Stimulated activated memory B cell treated with anti-CD40 and anti-IgM and Interleukin-4, amounts not matched to agents 10 μg/mL and 1 μg/mL and 100 μg/mL, for 72 hours (primary cell): ENCODE results near the gene BHLHE40.

Experiments
- ATAC-seq: fragments of 150-1000 bp; cut with Tn5 transposase; 2 replicates; pipeline ENCODE4 v1.10.0; 2021
- H3K27ac Mint-ChIP-seq: one replicate; pipeline ENCODE4 v1.8.0; 2022; ENCODE audit warnings: mild to moderate bottlenecking, mixed read lengths
- H3K27me3 Mint-ChIP-seq: one replicate; pipeline ENCODE4 v1.8.0; 2022; ENCODE audit warnings: mixed read lengths
- H3K36me3 Mint-ChIP-seq: one replicate; pipeline ENCODE4 v1.8.0; 2022; ENCODE audit warnings: mixed read lengths
- H3K4me1 Mint-ChIP-seq: one replicate; pipeline ENCODE4 v1.8.0; 2022; ENCODE audit warnings: mixed read lengths
- H3K4me3 Mint-ChIP-seq: one replicate; pipeline ENCODE4 v1.8.0; 2022; ENCODE audit warnings: mild to moderate bottlenecking, moderate library complexity, mixed read lengths
- H3K9me3 Mint-ChIP-seq: one replicate; pipeline ENCODE4 v1.8.0; 2022; ENCODE audit warnings: mixed read lengths

The BHLHE40 gene

GRCh38 chr3:5013021-5013906, 34.0 kb downstream of the BHLHE40 start:
- Mint-ChIP-seq H3K4me1 (peaks cover 70% of the 10 kb centered on the region), H3K27ac (peak overlapping the region; percentile 90)

GRCh38 chr3:5014391-5014790, 35.2 kb downstream of the BHLHE40 start:
- H3K36me3 Mint-ChIP-seq: no peaks in the 10 kb centered on the region
- peak overlapping the region; percentile 90 for H3K27ac Mint-ChIP-seq
- ATAC-seq: no peak
- no peaks in the 10 kb centered on the region for H3K27me3 Mint-ChIP-seq
- H3K9me3 Mint-ChIP-seq: peaks cover 3% of the 10 kb centered on the region
- peaks cover 65% of the 10 kb centered on the region for H3K4me1 Mint-ChIP-seq
- no peak overlapping the region for H3K4me3 Mint-ChIP-seq

More at GRCh38 chr3:5013021-5013906, 34.0 kb downstream of the BHLHE40 start:
- Mint-ChIP-seq H3K4me3 (peak overlapping the region; percentile 3), H3K9me3 (peaks cover 3% of the 10 kb centered on the region), H3K27me3 (no peaks in the 10 kb centered on the region), H3K36me3 (no peaks in the 10 kb centered on the region)
- ATAC-seq: no peak

- no peak for ATAC-seq
- Mint-ChIP-seq H3K4me3 (no peak overlapping the region), H3K27ac (peak overlapping the region; percentile 90), H3K4me1 (peaks cover 65% of the 10 kb centered on the region), H3K9me3 (peaks cover 3% of the 10 kb centered on the region), H3K36me3 (no peaks in the 10 kb centered on the region), H3K27me3 (no peaks in the 10 kb centered on the region)
These were observed 35.8 kb downstream of the BHLHE40 start for GRCh38 chr3:5015056-5015455.

GRCh38 chr3:5016211-5017161, 37.2 kb downstream of the BHLHE40 start:
- H3K9me3 Mint-ChIP-seq: peaks cover 3% of the 10 kb centered on the region
- H3K27me3 Mint-ChIP-seq: no peaks in the 10 kb centered on the region
- H3K4me3 Mint-ChIP-seq: no peak overlapping the region
- peak; percentile 67 for ATAC-seq
- H3K4me1 Mint-ChIP-seq: peaks cover 73% of the 10 kb centered on the region
- no peaks in the 10 kb centered on the region for H3K36me3 Mint-ChIP-seq
- H3K27ac Mint-ChIP-seq: peak overlapping the region; percentile 78

GRCh38 chr3:5017925-5018531, 38.8 kb downstream of the BHLHE40 start:
- Mint-ChIP-seq H3K4me3 (no peak overlapping the region), H3K27ac (peak overlapping the region; percentile 62), H3K9me3 (peaks cover 3% of the 10 kb centered on the region), H3K36me3 (no peaks in the 10 kb centered on the region), H3K27me3 (no peaks in the 10 kb centered on the region), H3K4me1 (peaks cover 76% of the 10 kb centered on the region)
- ATAC-seq: no peak

- H3K36me3 Mint-ChIP-seq: no peaks in the 10 kb centered on the region
- H3K4me3 Mint-ChIP-seq: no peak overlapping the region
- peaks cover 3% of the 10 kb centered on the region for H3K9me3 Mint-ChIP-seq
- H3K4me1 Mint-ChIP-seq: peaks cover 73% of the 10 kb centered on the region
- no peak for ATAC-seq
- H3K27me3 Mint-ChIP-seq: no peaks in the 10 kb centered on the region
- H3K27ac Mint-ChIP-seq: peak overlapping the region; percentile 48
These were observed 40.4 kb downstream of the BHLHE40 start for GRCh38 chr3:5019411-5020241.

GRCh38 chr3:5020242-5020722, 41.0 kb downstream of the BHLHE40 start:
- ATAC-seq: no peak
- H3K9me3 Mint-ChIP-seq: no peaks in the 10 kb centered on the region
- no peaks in the 10 kb centered on the region for H3K36me3 Mint-ChIP-seq
- H3K27ac Mint-ChIP-seq: peak overlapping the region; percentile 85
- no peaks in the 10 kb centered on the region for H3K27me3 Mint-ChIP-seq
- H3K4me3 Mint-ChIP-seq: no peak overlapping the region
- H3K4me1 Mint-ChIP-seq: peaks cover 67% of the 10 kb centered on the region

GRCh38 chr3:5021116-5022092, 42.2 kb downstream of the BHLHE40 start:
- H3K4me3 Mint-ChIP-seq: no peak overlapping the region
- peak overlapping the region; percentile 85 for H3K27ac Mint-ChIP-seq

GRCh38 chr3:5022187-5022965, 43.1 kb downstream of the BHLHE40 start:
- H3K4me1 Mint-ChIP-seq: peaks cover 67% of the 10 kb centered on the region

More at GRCh38 chr3:5021116-5022092, 42.2 kb downstream of the BHLHE40 start:
- no peaks in the 10 kb centered on the region for H3K9me3 Mint-ChIP-seq
- no peaks in the 10 kb centered on the region for H3K36me3 Mint-ChIP-seq
- H3K4me1 Mint-ChIP-seq: peaks cover 71% of the 10 kb centered on the region
- no peak for ATAC-seq
- no peaks in the 10 kb centered on the region for H3K27me3 Mint-ChIP-seq

GRCh38 chr3:5022966-5023776, 43.9 kb downstream of the BHLHE40 start:
- Mint-ChIP-seq H3K36me3 (no peaks in the 10 kb centered on the region), H3K4me3 (no peak overlapping the region), H3K4me1 (peaks cover 63% of the 10 kb centered on the region), H3K27ac (peak overlapping the region; percentile 85), H3K9me3 (no peaks in the 10 kb centered on the region), H3K27me3 (no peaks in the 10 kb centered on the region)
- no peak for ATAC-seq

More at GRCh38 chr3:5022187-5022965, 43.1 kb downstream of the BHLHE40 start:
- H3K4me3 Mint-ChIP-seq: no peak overlapping the region
- peak; percentile 62 for ATAC-seq
- no peaks in the 10 kb centered on the region for H3K27me3 Mint-ChIP-seq
- H3K9me3 Mint-ChIP-seq: no peaks in the 10 kb centered on the region
- H3K36me3 Mint-ChIP-seq: no peaks in the 10 kb centered on the region
- peak overlapping the region; percentile 85 for H3K27ac Mint-ChIP-seq

- Mint-ChIP-seq H3K4me1 (peaks cover 60% of the 10 kb centered on the region), H3K27ac (peak overlapping the region; percentile 85), H3K36me3 (no peaks in the 10 kb centered on the region), H3K4me3 (no peak overlapping the region), H3K27me3 (no peaks in the 10 kb centered on the region), H3K9me3 (no peaks in the 10 kb centered on the region)
- ATAC-seq: no peak
These were observed 44.6 kb downstream of the BHLHE40 start for GRCh38 chr3:5023777-5024346.

GRCh38 chr3:5026046-5026362, 46.8 kb downstream of the BHLHE40 start:
- H3K9me3 Mint-ChIP-seq: no peaks in the 10 kb centered on the region

More at GRCh38 chr3:5026046-5026362, 46.8 kb downstream of the BHLHE40 start:
- peak overlapping the region; percentile 48 for H3K4me3 Mint-ChIP-seq
- ATAC-seq: no peak
- no peaks in the 10 kb centered on the region for H3K27me3 Mint-ChIP-seq
- H3K4me1 Mint-ChIP-seq: peaks cover 72% of the 10 kb centered on the region
- peak overlapping the region; percentile 85 for H3K27ac Mint-ChIP-seq
- no peaks in the 10 kb centered on the region for H3K36me3 Mint-ChIP-seq
